Lung (tissue), 12 donors: ENCODE data around the gene HMGCL. TPM values are rescaled to one million over a fixed set of nuclear protein-coding genes. Genes with fewer than 3 reads are reported as not detected.
A peak's percentile ranks its signal among the peaks of the same experiment; 100 is the strongest.

Experiments
- ATAC-seq: fragments of 200-7000 bp; cut with Tn5 transposase; one replicate; pipeline ENCODE4 v1.9.1; 2020; ENCODE audit warnings: moderate number of reproducible peaks; ENCODE audit not compliant: insufficient read depth, low FRiP score
- DNase-seq, 3 donors: peaks; one replicate each; pipeline ENCODE4 v3.0.0-alpha.2; 2013 to 2017
- H3K27ac ChIP-seq, 2 donors: one replicate each; pipeline ENCODE4 v1.5.1; 2013; ENCODE audit warnings: mild to moderate bottlenecking in 2 of 2, moderate library complexity in 2 of 2, control low read depth in 1 of 2, inconsistent platforms in 1 of 2, low read depth in 1 of 2, low read length in 1 of 2
- H3K27me3 ChIP-seq, 3 donors: one replicate each; pipeline ENCODE4 v1.5.1; 2013; ENCODE audit warnings: low read length in 2 of 3; ENCODE audit not compliant: control insufficient read depth in 3 of 3, insufficient read depth in 3 of 3
- H3K36me3 ChIP-seq, 4 donors: one replicate each; pipeline ENCODE4 v1.5.1; 2013; ENCODE audit warnings: low read length in 4 of 4, mild to moderate bottlenecking in 1 of 4, moderate library complexity in 1 of 4; ENCODE audit not compliant: control insufficient read depth in 4 of 4, insufficient read depth in 4 of 4
- H3K4me1 ChIP-seq, 5 donors: one replicate each; pipeline ENCODE4 v1.5.1; 2013; ENCODE audit warnings: low read length in 5 of 5, mild to moderate bottlenecking in 2 of 5, moderate library complexity in 1 of 5; ENCODE audit not compliant: control insufficient read depth in 5 of 5, insufficient read depth in 5 of 5
- H3K4me3 ChIP-seq: one replicate; pipeline ENCODE4 v1.5.1; 2013; ENCODE audit warnings: mild to moderate bottlenecking, control low read depth, moderate library complexity
- H3K9ac ChIP-seq, 2 donors: one replicate each; pipeline ENCODE4 v1.5.1; 2013; ENCODE audit warnings: low read length in 2 of 2, control low read depth in 1 of 2; ENCODE audit not compliant: insufficient read depth in 1 of 2
- H3K9me3 ChIP-seq, 4 donors: one replicate each; pipeline ENCODE4 v1.5.1; 2013; ENCODE audit warnings: low read length in 3 of 4, mild to moderate bottlenecking in 1 of 4, moderate library complexity in 1 of 4; ENCODE audit not compliant: control insufficient read depth in 4 of 4, insufficient read depth in 3 of 4
- CTCF ChIP-seq: IDR thresholded peaks from 2 replicates; pipeline ENCODE4 v1.5.1; 2012; ENCODE audit warnings: mild to moderate bottlenecking; ENCODE audit errors: control extremely low read depth, extremely low read depth
- WGBS, 2 donors: extraction: QIAGEN DNeasy Blood & Tissue Kit; methylation state at CpG; one replicate each; pipeline ENCODE4 v1.1.7; 2013; 5-methylcytosine and 5-hydroxymethylcytosine counted together
- polyA plus RNA-seq, 2 donors: library from polyadenylated mRNA; stranded (reverse); fragments of 200-250 nt; gene quantifications; one replicate each; pipeline ENCODE4 v1.2.1, GENCODE V29; 2013
- total RNA-seq, 2 donors: library from RNA; depleted of rRNA in 1 of 2; stranded (reverse); fragments of >200 nt in 1 of 2; gene quantifications; one replicate each; pipeline ENCODE4 v1.2.1, GENCODE V29; 2014 to 2021
- donor health status: control.
- donor health status: control.
- donor health status: Bipolar disorder and iron deficiency.
- donor health status: healthy.
- donor health status: DM: yes; HTN: yes; CAD: no.

The HMGCL gene
- total and polyA plus RNA-seq, 4 donors, result 33.3 to 47.6 (median 43.9) TPM

GRCh38 chr1:23759277-23759676 lies 66.0 kb downstream of the HMGCL start:
- Histone ChIP-seq H3K9ac (no peak overlapping the region), H3K4me1 (peaks cover 0 to 9% (median 0%) of the 10 kb centered on the region in 5 donors), H3K27ac (no peak overlapping the region), H3K9me3 (no peaks in the 10 kb centered on the region), H3K36me3 (peaks cover 23 to 54% (median 40%) of the 10 kb centered on the region in 4 donors), H3K27me3 (no peaks in the 10 kb centered on the region), H3K4me3 (no peak overlapping the region)
- ATAC-seq, result no peak
- peak; percentile 30 to 79 (median 61) for DNase-seq
- TF ChIP-seq CTCF, result no peak
- WGBS, 2 donors, result 77 to 88% methylated on average over 4 of the region's 4 CpGs

- peaks cover 38 to 63% (median 50%) of the 10 kb centered on the region in 4 donors for H3K36me3 ChIP-seq
- H3K27ac ChIP-seq, result no peak overlapping the region
- TF ChIP-seq CTCF, result no peak
- DNase-seq (no peak), ATAC-seq (no peak)
- H3K9ac ChIP-seq, result no peak overlapping the region
- H3K27me3 ChIP-seq, result no peaks in the 10 kb centered on the region
- no peaks in the 10 kb centered on the region for H3K9me3 ChIP-seq
- no peak overlapping the region for H3K4me3 ChIP-seq
- 89 to 95% methylated on average over 1 of the region's 1 CpG for WGBS, 2 donors
- peaks cover 0 to 9% (median 0%) of the 10 kb centered on the region in 5 donors for H3K4me1 ChIP-seq
Measured at GRCh38 chr1:23757812-23758211, 67.4 kb downstream of the HMGCL start.

- DNase-seq (no peak), ATAC-seq (no peak)
- no peak overlapping the region for H3K27ac ChIP-seq
- H3K9me3 ChIP-seq, result no peaks in the 10 kb centered on the region
- TF ChIP-seq CTCF, result no peak
- whole genome bisulfite sequencing, 2 donors, result 94 to 96% methylated on average over 3 of the region's 3 CpGs
- peaks cover 46 to 70% (median 58%) of the 10 kb centered on the region in 4 donors for H3K36me3 ChIP-seq
- H3K27me3 ChIP-seq, result no peaks in the 10 kb centered on the region
- H3K9ac ChIP-seq, result no peak overlapping the region
- no peak overlapping the region for H3K4me3 ChIP-seq
- H3K4me1 ChIP-seq, result peaks cover 0 to 9% (median 0%) of the 10 kb centered on the region in 5 donors
Measured at GRCh38 chr1:23756676-23757075, 68.6 kb downstream of the HMGCL start.

- 93 to 94% methylated on average over 1 of the region's 1 CpG for WGBS, 2 donors
- no peak for ATAC-seq
- no peak for TF ChIP-seq CTCF
- no peak overlapping the region for H3K27ac ChIP-seq
- H3K36me3 ChIP-seq, result peaks cover 46 to 74% (median 56%) of the 10 kb centered on the region in 4 donors
- H3K9me3 ChIP-seq, result no peaks in the 10 kb centered on the region
- H3K4me1 ChIP-seq, result no peaks in the 10 kb centered on the region
- H3K4me3 ChIP-seq, result no peak overlapping the region
- no peaks in the 10 kb centered on the region for H3K27me3 ChIP-seq
- no peak for DNase-seq
- H3K9ac ChIP-seq, result no peak overlapping the region
Measured at GRCh38 chr1:23752909-23753308, 72.3 kb downstream of the HMGCL start.
